Measurements from ENCODE around the gene KAT8. TPM values are rescaled to one million over a fixed set of nuclear protein-coding genes. Genes with fewer than 3 reads are reported as not detected.
"Not testable (repeated sequence)": the region's sequence is repeated elsewhere in the genome, so short reads cannot be mapped to it uniquely, and the experiment has no call there.

Gene KAT8
- total RNA-seq, 2 experiments from 2014 or later: 58.1 to 64.5 TPM

DNA sequence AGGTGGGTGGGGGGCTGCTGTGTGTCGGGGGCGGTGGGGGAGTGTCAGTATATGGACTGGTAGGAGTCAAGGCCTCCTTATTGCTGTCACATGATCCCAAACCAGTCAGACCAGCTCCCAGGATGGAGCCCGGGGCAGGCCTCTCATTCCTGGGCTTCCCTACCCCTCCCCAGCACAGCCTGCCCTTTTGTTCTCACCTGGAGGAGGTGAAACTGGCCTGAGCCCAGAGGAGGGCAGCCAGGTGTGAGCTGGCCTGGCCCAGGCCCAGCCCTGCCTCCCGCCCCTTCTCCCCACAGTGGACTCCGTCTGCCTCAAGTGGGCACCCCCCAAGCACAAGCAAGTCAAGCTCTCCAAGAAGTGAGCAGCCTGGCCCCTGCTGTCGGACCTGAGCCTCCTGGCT is 13.4 kb downstream of the KAT8 start:
- peaks cover 3% of the 10 kb centered on the region for H3K4me1 Mint-ChIP-seq (ENCODE audit: low read depth)
- DNase-seq: no peak
- H3K4me3 Mint-ChIP-seq: no peak overlapping the region
- intact Hi-C loops (cut with micrococcal nuclease): no loop called here
- peaks cover 14% of the 10 kb centered on the region for H3K36me3 Mint-ChIP-seq (ENCODE audit: low read depth)
- no peaks in the 10 kb centered on the region for H3K9me3 Mint-ChIP-seq
- CTCF ChIA-PET: no interaction called here
- no peaks in the 10 kb centered on the region for H3K27me3 Mint-ChIP-seq (ENCODE audit: low read depth)
- no peak overlapping the region for H3K27ac Mint-ChIP-seq

DNA sequence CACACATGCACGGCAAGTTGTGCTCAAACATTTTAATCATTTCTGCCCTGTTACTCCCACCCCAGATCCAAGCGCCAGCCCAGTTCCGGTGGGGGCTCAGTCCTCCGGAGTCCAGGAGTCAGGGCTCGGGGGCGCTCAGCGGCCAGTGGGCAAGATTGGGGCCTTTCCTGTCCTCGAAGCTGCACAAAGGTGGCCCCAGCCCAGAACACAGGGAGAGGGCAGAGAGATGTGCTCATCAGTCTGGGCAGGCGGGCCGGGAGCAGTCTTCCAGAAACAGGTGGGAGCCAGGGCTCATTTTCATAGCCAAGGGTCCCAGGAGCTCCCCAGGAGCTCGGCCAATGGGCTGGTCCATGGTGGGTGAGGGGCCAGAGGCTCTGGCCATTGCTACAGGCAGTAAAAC is 14.0 kb downstream of the KAT8 start:
- H3K27ac Mint-ChIP-seq: no peak overlapping the region
- peaks cover 3% of the 10 kb centered on the region for H3K4me1 Mint-ChIP-seq (ENCODE audit: low read depth)
- peaks cover 9% of the 10 kb centered on the region for H3K36me3 Mint-ChIP-seq (ENCODE audit: low read depth)
- intact Hi-C loops (cut with micrococcal nuclease): no loop called here
- no peaks in the 10 kb centered on the region for H3K27me3 Mint-ChIP-seq (ENCODE audit: low read depth)
- H3K4me3 Mint-ChIP-seq: no peak overlapping the region
- DNase-seq: no peak
- no peaks in the 10 kb centered on the region for H3K9me3 Mint-ChIP-seq
- CTCF ChIA-PET: no interaction called here

DNA sequence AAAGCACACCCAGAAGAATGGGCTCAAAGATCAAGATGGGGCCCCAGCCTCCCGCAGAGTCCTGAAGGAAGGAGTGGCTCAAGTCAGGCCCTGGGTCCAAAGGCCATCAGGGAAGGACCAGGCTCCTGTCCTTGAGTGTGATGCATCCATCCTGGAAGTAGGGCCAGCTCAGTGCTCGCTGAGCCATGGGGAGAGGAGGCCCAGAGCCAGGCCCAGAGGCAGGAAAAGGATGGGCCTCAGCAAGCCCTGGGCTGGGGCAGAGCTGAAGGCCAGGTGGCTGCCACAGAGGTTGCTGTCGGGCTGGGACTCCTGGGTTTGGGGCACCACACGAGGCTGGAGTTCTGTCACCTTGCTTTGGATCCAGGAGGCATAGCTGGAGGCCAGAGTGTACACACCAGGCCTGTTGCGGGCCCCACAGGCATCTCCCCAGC is 14.4 kb downstream of the KAT8 start:
- no peak for DNase-seq
- CTCF ChIA-PET: no interaction called here
- Mint-ChIP-seq H3K4me1 (ENCODE audit: low read depth) (peaks cover 3% of the 10 kb centered on the region), H3K27ac (no peak overlapping the region), H3K36me3 (ENCODE audit: low read depth) (peaks cover 9% of the 10 kb centered on the region), H3K27me3 (ENCODE audit: low read depth) (no peaks in the 10 kb centered on the region), H3K9me3 (no peaks in the 10 kb centered on the region), H3K4me3 (no peak overlapping the region)
- intact Hi-C loops (cut with micrococcal nuclease): no loop called here

- H3K4me3 Mint-ChIP-seq: no peak overlapping the region
- intact Hi-C loops (cut with micrococcal nuclease): no loop called here
- no peaks in the 10 kb centered on the region for H3K27me3 Mint-ChIP-seq (ENCODE audit: low read depth)
- DNase-seq: no peak
- H3K4me1 Mint-ChIP-seq (ENCODE audit: low read depth): peaks cover 3% of the 10 kb centered on the region
- H3K9me3 Mint-ChIP-seq: no peaks in the 10 kb centered on the region
- no peak overlapping the region for H3K27ac Mint-ChIP-seq
- peaks cover 9% of the 10 kb centered on the region for H3K36me3 Mint-ChIP-seq (ENCODE audit: low read depth)
- CTCF ChIA-PET: no interaction called here
These were observed 15.0 kb downstream of the KAT8 start for GRCh38 chr16:31132303-31132979.

- intact Hi-C loops (cut with micrococcal nuclease): no loop called here
- no peaks in the 10 kb centered on the region for H3K27me3 Mint-ChIP-seq (ENCODE audit: low read depth)
- no peak for DNase-seq
- H3K4me3 Mint-ChIP-seq: no peak overlapping the region
- CTCF ChIA-PET: no interaction called here
- peaks cover 5% of the 10 kb centered on the region for H3K36me3 Mint-ChIP-seq (ENCODE audit: low read depth)
- no peaks in the 10 kb centered on the region for H3K9me3 Mint-ChIP-seq
- peaks cover 3% of the 10 kb centered on the region for H3K4me1 Mint-ChIP-seq (ENCODE audit: low read depth)
- H3K27ac Mint-ChIP-seq: no peak overlapping the region
These were observed 15.6 kb downstream of the KAT8 start for GRCh38 chr16:31133046-31133501.

- Mint-ChIP-seq H3K27ac (no peak overlapping the region), H3K9me3 (no peaks in the 10 kb centered on the region), H3K4me3 (no peak overlapping the region), H3K27me3 (ENCODE audit: low read depth) (no peaks in the 10 kb centered on the region), H3K4me1 (ENCODE audit: low read depth) (no peaks in the 10 kb centered on the region), H3K36me3 (ENCODE audit: low read depth) (peaks cover 5% of the 10 kb centered on the region)
- intact Hi-C loops (cut with micrococcal nuclease): no loop called here
- CTCF ChIA-PET: no interaction called here
- no peak for DNase-seq
These were observed 16.7 kb downstream of the KAT8 start for GRCh38 chr16:31134091-31134571.

GRCh38 chr16:31134625-31135534 is 17.4 kb downstream of the KAT8 start:
- H3K4me1 Mint-ChIP-seq (ENCODE audit: low read depth): no peaks in the 10 kb centered on the region
- H3K9me3 Mint-ChIP-seq: no peaks in the 10 kb centered on the region
- intact Hi-C loops (cut with micrococcal nuclease): no loop called here
- no peak overlapping the region for H3K27ac Mint-ChIP-seq
- peaks cover 3% of the 10 kb centered on the region for H3K36me3 Mint-ChIP-seq (ENCODE audit: low read depth)
- CTCF ChIA-PET: no interaction called here
- H3K27me3 Mint-ChIP-seq (ENCODE audit: low read depth): no peaks in the 10 kb centered on the region
- no peak for DNase-seq
- H3K4me3 Mint-ChIP-seq: no peak overlapping the region

GRCh38 chr16:31135535-31136286 is 18.2 kb downstream of the KAT8 start, which contains the start of gene PRSS8:
PRSS8 (minus strand) TSS chr16:31135727; CDS start chr16:31135498, 229 bp downstream.
- Mint-ChIP-seq H3K27me3 (ENCODE audit: low read depth) (no peaks in the 10 kb centered on the region), H3K27ac (no peak within 1 kb of the TSS), H3K4me1 (ENCODE audit: low read depth) (no peaks in the 10 kb centered on the region), H3K4me3 (no peak within 1 kb of the TSS), H3K36me3 (ENCODE audit: low read depth) (peaks cover 2% of the 10 kb centered on the region), H3K9me3 (no peaks in the 10 kb centered on the region)
- intact Hi-C loops (cut with micrococcal nuclease): no loop called here
- CTCF ChIA-PET: no interaction called here
- no peak for DNase-seq

- H3K27ac Mint-ChIP-seq: no peak overlapping the region
- no peaks in the 10 kb centered on the region for H3K9me3 Mint-ChIP-seq
- H3K4me3 Mint-ChIP-seq: no peak overlapping the region
- no peaks in the 10 kb centered on the region for H3K27me3 Mint-ChIP-seq (ENCODE audit: low read depth)
- no peaks in the 10 kb centered on the region for H3K36me3 Mint-ChIP-seq (ENCODE audit: low read depth)
- intact Hi-C loops (cut with micrococcal nuclease): no loop called here
- DNase-seq: no peak
- H3K4me1 Mint-ChIP-seq (ENCODE audit: low read depth): no peaks in the 10 kb centered on the region
- CTCF ChIA-PET: interaction anchor here (0.5 to 0.6 kb wide), 2 partner anchors 185 to 325 kb away, joined by 3 to 5 read pairs; no protein-coding TSS in a partner anchor
These were observed 18.8 kb downstream of the KAT8 start for GRCh38 chr16:31136287-31136662.

- CTCF ChIA-PET: interaction anchor here (0.5 to 0.6 kb wide), 2 partner anchors 185 to 325 kb away, joined by 3 to 5 read pairs; no protein-coding TSS in a partner anchor
- not testable (repeated sequence) for H3K4me3 Mint-ChIP-seq
These were observed 19.5 kb downstream of the KAT8 start for GRCh38 chr16:31136822-31137499.

DNA sequence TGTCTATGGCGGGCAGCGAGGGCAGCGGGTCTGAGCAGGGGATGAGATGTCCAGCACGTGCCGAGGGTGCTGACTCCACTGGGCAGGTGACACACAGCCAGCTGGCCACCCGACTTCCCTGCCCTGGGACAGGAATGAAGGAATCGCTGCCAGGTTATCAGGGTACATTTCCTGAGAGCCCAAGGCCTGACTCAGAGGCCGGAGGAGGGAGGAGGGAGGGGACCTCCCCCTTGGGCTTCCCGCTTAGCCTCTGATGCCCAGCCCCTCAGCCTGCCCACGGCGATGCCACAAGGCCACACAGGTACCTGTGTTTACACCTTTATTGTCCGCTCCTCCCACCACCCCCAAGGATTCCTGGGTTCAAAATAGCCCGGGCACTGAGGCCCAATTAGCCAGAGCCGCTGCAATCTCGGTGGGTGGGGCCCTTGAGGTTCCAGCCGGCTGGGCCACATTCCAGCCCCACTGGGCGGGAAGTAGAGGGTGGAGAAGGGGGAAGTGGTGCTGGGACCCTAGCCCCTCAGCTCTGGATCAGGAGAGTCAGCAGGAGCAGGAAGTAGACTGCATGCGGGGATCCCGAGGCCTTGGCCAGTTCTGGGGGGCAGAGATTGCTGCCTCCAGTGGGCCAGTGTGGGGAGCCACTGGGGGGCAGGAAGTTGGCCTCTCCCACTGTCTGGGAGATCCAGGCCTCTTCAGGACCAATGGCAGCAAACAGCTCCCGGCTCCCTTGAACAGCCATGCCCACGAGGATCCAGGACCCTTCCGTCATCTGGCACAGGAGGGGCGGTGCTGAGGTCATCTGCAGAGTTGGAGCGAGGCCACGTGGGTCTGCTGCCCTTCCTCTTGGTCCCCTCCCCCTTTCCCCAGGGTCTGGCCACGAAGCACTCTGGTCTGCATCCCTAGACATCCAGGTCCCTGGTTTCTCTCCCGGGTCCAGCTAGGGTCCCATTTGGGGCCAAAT is 21.4 kb downstream of the KAT8 start:
- Mint-ChIP-seq H3K36me3 (ENCODE audit: low read depth) (no peaks in the 10 kb centered on the region), H3K4me1 (ENCODE audit: low read depth) (peaks cover 12% of the 10 kb centered on the region), H3K4me3 (no peak overlapping the region), H3K27ac (no peak overlapping the region), H3K27me3 (ENCODE audit: low read depth) (no peaks in the 10 kb centered on the region), H3K9me3 (no peaks in the 10 kb centered on the region)
- DNase-seq: no peak
- intact Hi-C loops (cut with micrococcal nuclease): no loop called here
- CTCF ChIA-PET: no interaction called here

More at GRCh38 chr16:31136822-31137499, 19.5 kb downstream of the KAT8 start:
- H3K4me1 Mint-ChIP-seq (ENCODE audit: low read depth); DNase-seq; intact Hi-C loops (cut with micrococcal nuclease); H3K27me3 Mint-ChIP-seq (ENCODE audit: low read depth); H3K27ac Mint-ChIP-seq; H3K9me3 Mint-ChIP-seq; H3K36me3 Mint-ChIP-seq (ENCODE audit: low read depth): not testable (repeated sequence)

Measured in activated naive CD4-positive, alpha-beta T cell treated with anti-CD3 and anti-CD28 coated beads for 36 hours (primary cell).